HepG2 (cell line): ENCODE data around the gene PEX14. TPM values are rescaled to one million over a fixed set of nuclear protein-coding genes. Genes with fewer than 3 reads are reported as not detected.

Experiments used
- E2F2 ChIP-seq: sonication (generic); formaldehyde crosslinking; IDR thresholded peaks from 2 replicates; pipeline ENCODE4 v1.4.0; 2020; ENCODE audit warnings: missing genetic modification reagents, borderline replicate concordance
- FOXC1 ChIP-seq: sonication (generic); formaldehyde crosslinking; IDR thresholded peaks from 2 replicates; pipeline ENCODE4 v1.8.0; 2022; ENCODE audit warnings: mild to moderate bottlenecking, missing genetic modification reagents, borderline replicate concordance
- GABPA ChIP-seq, 2 experiments: IDR thresholded peaks; 2 replicates each; pipeline ENCODE4 v1.6.1; 2011 to 2016; ENCODE audit warnings: low read depth in 2 of 2, low read length in 1 of 2, missing biosample characterization in 1 of 2, missing genetic modification characterization in 1 of 2
- HOMEZ ChIP-seq: IDR thresholded peaks from 2 replicates; pipeline ENCODE4 v1.6.1; 2016; ENCODE audit warnings: low read depth
- JDP2 ChIP-seq: sonication (generic); formaldehyde crosslinking; IDR thresholded peaks from 2 replicates; pipeline ENCODE4 v1.8.1; 2022; ENCODE audit warnings: missing genetic modification reagents, borderline replicate concordance
- KDM2A ChIP-seq: sonication (generic); formaldehyde crosslinking; IDR thresholded peaks from 2 replicates; pipeline ENCODE4 v1.4.0; 2020; ENCODE audit warnings: low read depth, missing genetic modification reagents, borderline replicate concordance
- MAFG ChIP-seq: sonication (generic); formaldehyde crosslinking; IDR thresholded peaks from 2 replicates; pipeline ENCODE4 v1.5.1; 2020; ENCODE audit warnings: mild to moderate bottlenecking, missing genetic modification reagents
- MXD3 ChIP-seq: IDR thresholded peaks from 2 replicates; pipeline ENCODE4 v1.6.1; 2016; ENCODE audit warnings: mild to moderate bottlenecking, missing biosample characterization, missing genetic modification reagents
- PBX2 ChIP-seq: IDR thresholded peaks from 2 replicates; pipeline ENCODE4 v1.6.1; 2016; ENCODE audit warnings: control low read depth
- RAD21 ChIP-seq: fragments of 450-650 bp; formaldehyde crosslinking; IDR thresholded peaks from 2 replicates; pipeline ENCODE4 v1.5.0; 2020; ENCODE audit warnings: mild to moderate bottlenecking
- ZNF446 ChIP-seq: sonication (generic); formaldehyde crosslinking; IDR thresholded peaks from 2 replicates; pipeline ENCODE4 v1.5.0; 2020; ENCODE audit warnings: mild to moderate bottlenecking, missing genetic modification reagents
- polyA plus RNA-seq, 8 experiments: library from polyadenylated mRNA; depleted of rRNA in 3 of 8; stranded (reverse) in 7 of 8; unstranded in 1 of 8; fragments of >200 nt; fragmentation: Illumina TruSeq in 4 of 8; extraction: Trizol in 4 of 8; gene quantifications; 2 replicates each; pipeline versions ENCODE4 v1.2.1 to v1.2.3, GENCODE V29; 2011 to 2016; ENCODE audit warnings: low read depth in 4 of 8, missing spikeins in 1 of 8, mixed read lengths in 1 of 8; ENCODE audit not compliant: insufficient read depth in 1 of 8
- total RNA-seq, 5 experiments: library from RNA; depleted of rRNA; stranded (reverse); fragments of >200 nt; fragmentation: Illumina TruSeq; extraction: Trizol; gene quantifications; 2 replicates each; pipeline ENCODE4 v1.2.3, GENCODE V29; 2016; ENCODE audit warnings: low read depth in 1 of 5
- TF ChIP-seq, protein P1 (sequence below): sonication (generic); formaldehyde crosslinking; IDR thresholded peaks from 2 replicates; pipeline ENCODE4 v1.4.0; 2020; ENCODE audit warnings: missing genetic modification reagents
- TF ChIP-seq, protein P2 (sequence below): sonication (generic); formaldehyde crosslinking; IDR thresholded peaks from 2 replicates; pipeline ENCODE4 v1.4.0; 2020; ENCODE audit warnings: mild to moderate bottlenecking, missing genetic modification reagents
- TF ChIP-seq, protein P3 (sequence below): IDR thresholded peaks from 2 replicates; pipeline ENCODE4 v1.6.1; 2016; ENCODE audit warnings: low read depth, borderline replicate concordance
- TF ChIP-seq, protein P4 (sequence below): sonication (generic); formaldehyde crosslinking; IDR thresholded peaks from 2 replicates; pipeline ENCODE4 v1.4.0; 2020; ENCODE audit warnings: missing genetic modification reagents, borderline replicate concordance
- TF ChIP-seq, protein P5 (sequence below): sonication (generic); formaldehyde crosslinking; conservative IDR thresholded peaks from 2 replicates; pipeline ENCODE4 v1.4.0; 2020; ENCODE audit warnings: missing genetic modification reagents

The PEX14 gene
- total and polyA plus RNA-seq, 2 of the 13 experiments (the other 11 are each of a cell fraction or from before 2014, with no cell fraction given): 6.5 to 9.9 TPM

- peak; percentile 59; the same call in 1 of the 2 replicates for TF ChIP-seq HOMEZ
- TF ChIP-seq E2F2 (CRISPR knock-in tag): 0 out of 2 replicates have a peak, but pooled peaks have one; percentile 59
- TF ChIP-seq KDM2A (CRISPR knock-in tag): peak; percentile 75; the same call in 1 of the 2 replicates
- TF ChIP-seq, protein P1, sequence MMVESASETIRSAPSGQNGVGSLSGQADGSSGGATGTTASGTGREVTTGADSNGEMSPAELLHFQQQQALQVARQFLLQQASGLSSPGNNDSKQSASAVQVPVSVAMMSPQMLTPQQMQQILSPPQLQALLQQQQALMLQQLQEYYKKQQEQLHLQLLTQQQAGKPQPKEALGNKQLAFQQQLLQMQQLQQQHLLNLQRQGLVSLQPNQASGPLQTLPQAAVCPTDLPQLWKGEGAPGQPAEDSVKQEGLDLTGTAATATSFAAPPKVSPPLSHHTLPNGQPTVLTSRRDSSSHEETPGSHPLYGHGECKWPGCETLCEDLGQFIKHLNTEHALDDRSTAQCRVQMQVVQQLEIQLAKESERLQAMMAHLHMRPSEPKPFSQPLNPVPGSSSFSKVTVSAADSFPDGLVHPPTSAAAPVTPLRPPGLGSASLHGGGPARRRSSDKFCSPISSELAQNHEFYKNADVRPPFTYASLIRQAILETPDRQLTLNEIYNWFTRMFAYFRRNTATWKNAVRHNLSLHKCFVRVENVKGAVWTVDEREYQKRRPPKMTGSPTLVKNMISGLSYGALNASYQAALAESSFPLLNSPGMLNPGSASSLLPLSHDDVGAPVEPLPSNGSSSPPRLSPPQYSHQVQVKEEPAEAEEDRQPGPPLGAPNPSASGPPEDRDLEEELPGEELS (CRISPR knock-in tag): peak; percentile 33; the same call in 1 of the 2 replicates
- TF ChIP-seq, protein P2, sequence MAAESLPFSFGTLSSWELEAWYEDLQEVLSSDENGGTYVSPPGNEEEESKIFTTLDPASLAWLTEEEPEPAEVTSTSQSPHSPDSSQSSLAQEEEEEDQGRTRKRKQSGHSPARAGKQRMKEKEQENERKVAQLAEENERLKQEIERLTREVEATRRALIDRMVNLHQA (CRISPR knock-in tag): no peak
- no peak for TF ChIP-seq JDP2 (CRISPR knock-in tag)
- TF ChIP-seq FOXC1 (CRISPR knock-in tag): no peak
- no peak for TF ChIP-seq PBX2 (CRISPR knock-in tag)
- TF ChIP-seq, protein P3, sequence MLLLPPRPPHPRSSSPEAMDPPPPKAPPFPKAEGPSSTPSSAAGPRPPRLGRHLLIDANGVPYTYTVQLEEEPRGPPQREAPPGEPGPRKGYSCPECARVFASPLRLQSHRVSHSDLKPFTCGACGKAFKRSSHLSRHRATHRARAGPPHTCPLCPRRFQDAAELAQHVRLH (CRISPR knock-in tag): peak; percentile 82
- TF ChIP-seq, protein P4, sequence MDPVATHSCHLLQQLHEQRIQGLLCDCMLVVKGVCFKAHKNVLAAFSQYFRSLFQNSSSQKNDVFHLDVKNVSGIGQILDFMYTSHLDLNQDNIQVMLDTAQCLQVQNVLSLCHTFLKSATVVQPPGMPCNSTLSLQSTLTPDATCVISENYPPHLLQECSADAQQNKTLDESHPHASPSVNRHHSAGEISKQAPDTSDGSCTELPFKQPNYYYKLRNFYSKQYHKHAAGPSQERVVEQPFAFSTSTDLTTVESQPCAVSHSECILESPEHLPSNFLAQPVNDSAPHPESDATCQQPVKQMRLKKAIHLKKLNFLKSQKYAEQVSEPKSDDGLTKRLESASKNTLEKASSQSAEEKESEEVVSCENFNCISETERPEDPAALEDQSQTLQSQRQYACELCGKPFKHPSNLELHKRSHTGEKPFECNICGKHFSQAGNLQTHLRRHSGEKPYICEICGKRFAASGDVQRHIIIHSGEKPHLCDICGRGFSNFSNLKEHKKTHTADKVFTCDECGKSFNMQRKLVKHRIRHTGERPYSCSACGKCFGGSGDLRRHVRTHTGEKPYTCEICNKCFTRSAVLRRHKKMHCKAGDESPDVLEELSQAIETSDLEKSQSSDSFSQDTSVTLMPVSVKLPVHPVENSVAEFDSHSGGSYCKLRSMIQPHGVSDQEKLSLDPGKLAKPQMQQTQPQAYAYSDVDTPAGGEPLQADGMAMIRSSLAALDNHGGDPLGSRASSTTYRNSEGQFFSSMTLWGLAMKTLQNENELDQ (CRISPR knock-in tag): no peak
- TF ChIP-seq, protein P5, sequence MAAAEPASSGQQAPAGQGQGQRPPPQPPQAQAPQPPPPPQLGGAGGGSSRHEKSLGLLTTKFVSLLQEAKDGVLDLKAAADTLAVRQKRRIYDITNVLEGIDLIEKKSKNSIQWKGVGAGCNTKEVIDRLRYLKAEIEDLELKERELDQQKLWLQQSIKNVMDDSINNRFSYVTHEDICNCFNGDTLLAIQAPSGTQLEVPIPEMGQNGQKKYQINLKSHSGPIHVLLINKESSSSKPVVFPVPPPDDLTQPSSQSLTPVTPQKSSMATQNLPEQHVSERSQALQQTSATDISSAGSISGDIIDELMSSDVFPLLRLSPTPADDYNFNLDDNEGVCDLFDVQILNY (CRISPR knock-in tag): no peak
- no peak for TF ChIP-seq GABPA (IDR thresholded peaks at IDR 0.05; ENCODE audit: low read depth, low read length)
- peak; percentile 76 for TF ChIP-seq GABPA (CRISPR knock-in tag; IDR thresholded peaks at IDR 0.05; ENCODE audit: low read depth)
- no peak for TF ChIP-seq RAD21 (CRISPR knock-in tag)
- TF ChIP-seq ZNF446 (CRISPR knock-in tag): 0 out of 2 replicates have a peak, but pooled peaks have one; percentile 64
- no peak; the same call in 1 of the 2 replicates for TF ChIP-seq MXD3
- TF ChIP-seq MAFG (CRISPR knock-in tag): no peak
These were observed at the start of gene PEX14 (continued) for GRCh38 chr1:10474613-10475507.
